Neutrophil (primary cell): ENCODE results near the gene ADGRE1.

Experiments
- H3K27ac ChIP-seq: fragments of 200-600 bp; sonication (generic); 2 replicates; pipeline ENCODE4 v1.5.1; 2016; ENCODE audit warnings: mild to moderate bottlenecking, moderate library complexity
- H3K27me3 ChIP-seq: fragments of 200-600 bp; sonication (generic); 2 replicates; pipeline ENCODE4 v1.6.0; 2016; ENCODE audit warnings: mild to moderate bottlenecking
- H3K36me3 ChIP-seq: fragments of 200-600 bp; sonication (generic); 2 replicates; pipeline ENCODE4 v1.5.1; 2017
- H3K4me1 ChIP-seq, 2 experiments: fragments of 200-600 bp in 1 of 2; sonication (generic) in 1 of 2; 1 replicate in 1 of 2; 2 replicates in 1 of 2; pipeline versions ENCODE4 v1.5.1 to v1.6.1; 2013 to 2016; ENCODE audit warnings: low read depth in 1 of 2, low read length in 1 of 2, mild to moderate bottlenecking in 1 of 2, moderate library complexity in 1 of 2; ENCODE audit not compliant: control insufficient read depth in 1 of 2, insufficient read depth in 1 of 2
- H3K4me3 ChIP-seq, 2 experiments: fragments of 200-600 bp in 1 of 2; sonication (generic) in 1 of 2; 1 replicate in 1 of 2; 2 replicates in 1 of 2; pipeline ENCODE4 v1.5.1; 2013 to 2016; ENCODE audit warnings: low read depth in 1 of 2, low read length in 1 of 2, mild to moderate bottlenecking in 1 of 2, moderate library complexity in 1 of 2
- H3K9me3 ChIP-seq: fragments of 200-600 bp; sonication (generic); 2 replicates; pipeline ENCODE4 v1.5.1; 2016
- TF ChIP-seq, protein P1 (sequence below): fragments of 200-600 bp; sonication (generic); IDR thresholded peaks from 2 replicates; pipeline ENCODE4 v1.5.1; 2016; ENCODE audit warnings: antibody characterized with exemption

ADGRE1 gene

DNA sequence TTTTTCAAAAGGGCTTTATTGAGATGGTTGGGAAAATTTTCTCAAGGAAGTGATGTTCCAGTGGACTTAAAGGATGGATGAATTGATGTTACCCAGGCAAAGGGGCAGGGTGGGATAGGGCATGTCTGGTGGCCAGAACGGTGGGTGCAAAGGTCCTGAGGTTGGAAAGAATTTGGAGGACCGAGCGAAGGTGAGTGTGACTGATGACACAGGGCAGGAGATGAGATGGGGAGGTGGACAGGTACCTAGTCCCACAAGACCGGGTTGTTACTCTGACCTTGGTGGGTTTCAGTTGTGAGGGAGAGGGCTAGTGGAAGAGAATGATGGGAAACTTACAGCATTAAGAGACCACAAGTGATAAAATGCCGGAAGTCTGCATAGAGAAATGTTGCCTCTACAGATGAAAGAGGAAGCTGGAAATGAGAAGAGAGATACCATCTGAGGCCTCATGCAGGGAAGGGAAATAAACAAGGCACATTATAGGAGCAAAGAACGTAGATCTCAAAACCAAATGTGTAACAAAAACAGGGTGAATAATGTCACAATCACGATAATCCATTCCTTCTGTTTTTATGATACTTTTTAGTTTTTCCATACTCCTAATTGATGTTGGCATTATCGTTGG is 4.5 kb downstream of the ADGRE1 start:
- Histone ChIP-seq H3K4me3 (peak overlapping the region; percentile 43 to 53), H3K27me3 (no peaks in the 10 kb centered on the region), H3K27ac (peak overlapping the region; percentile 92), H3K4me1 (peaks cover 74 to 75% of the 10 kb centered on the region in 2 experiments), H3K36me3 (peaks cover 24% of the 10 kb centered on the region), H3K9me3 (no peaks in the 10 kb centered on the region)
- TF ChIP-seq, protein P1, sequence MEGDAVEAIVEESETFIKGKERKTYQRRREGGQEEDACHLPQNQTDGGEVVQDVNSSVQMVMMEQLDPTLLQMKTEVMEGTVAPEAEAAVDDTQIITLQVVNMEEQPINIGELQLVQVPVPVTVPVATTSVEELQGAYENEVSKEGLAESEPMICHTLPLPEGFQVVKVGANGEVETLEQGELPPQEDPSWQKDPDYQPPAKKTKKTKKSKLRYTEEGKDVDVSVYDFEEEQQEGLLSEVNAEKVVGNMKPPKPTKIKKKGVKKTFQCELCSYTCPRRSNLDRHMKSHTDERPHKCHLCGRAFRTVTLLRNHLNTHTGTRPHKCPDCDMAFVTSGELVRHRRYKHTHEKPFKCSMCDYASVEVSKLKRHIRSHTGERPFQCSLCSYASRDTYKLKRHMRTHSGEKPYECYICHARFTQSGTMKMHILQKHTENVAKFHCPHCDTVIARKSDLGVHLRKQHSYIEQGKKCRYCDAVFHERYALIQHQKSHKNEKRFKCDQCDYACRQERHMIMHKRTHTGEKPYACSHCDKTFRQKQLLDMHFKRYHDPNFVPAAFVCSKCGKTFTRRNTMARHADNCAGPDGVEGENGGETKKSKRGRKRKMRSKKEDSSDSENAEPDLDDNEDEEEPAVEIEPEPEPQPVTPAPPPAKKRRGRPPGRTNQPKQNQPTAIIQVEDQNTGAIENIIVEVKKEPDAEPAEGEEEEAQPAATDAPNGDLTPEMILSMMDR, result no peak

DNA sequence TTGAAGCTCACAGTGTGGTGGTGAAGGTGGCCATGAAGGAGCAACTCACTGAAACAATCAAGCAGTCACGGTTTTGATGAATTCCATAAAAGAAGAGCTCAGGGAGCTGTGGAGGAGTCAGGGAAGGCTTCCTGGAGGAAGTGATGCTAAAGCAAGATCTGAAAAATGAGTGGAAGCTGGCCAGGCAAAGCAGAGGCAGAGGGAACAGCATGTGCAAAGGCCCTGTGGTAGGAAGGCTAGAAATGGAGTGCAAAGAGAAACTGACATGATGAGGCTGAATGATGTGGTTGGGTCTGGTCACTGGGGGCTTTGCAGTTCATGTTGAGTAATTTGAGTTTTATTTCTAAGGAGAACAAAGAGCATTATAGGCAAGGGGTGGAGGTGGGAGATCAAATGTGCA is 6.9 kb downstream of the ADGRE1 start:
- Histone ChIP-seq H3K4me1 (peaks cover 49 to 50% of the 10 kb centered on the region in 2 experiments), H3K9me3 (no peaks in the 10 kb centered on the region), H3K4me3 (no peak overlapping the region), H3K27me3 (no peaks in the 10 kb centered on the region), H3K36me3 (peaks cover 48% of the 10 kb centered on the region), H3K27ac (peak overlapping the region; percentile 49)
- TF ChIP-seq, protein P1, result no peak

DNA sequence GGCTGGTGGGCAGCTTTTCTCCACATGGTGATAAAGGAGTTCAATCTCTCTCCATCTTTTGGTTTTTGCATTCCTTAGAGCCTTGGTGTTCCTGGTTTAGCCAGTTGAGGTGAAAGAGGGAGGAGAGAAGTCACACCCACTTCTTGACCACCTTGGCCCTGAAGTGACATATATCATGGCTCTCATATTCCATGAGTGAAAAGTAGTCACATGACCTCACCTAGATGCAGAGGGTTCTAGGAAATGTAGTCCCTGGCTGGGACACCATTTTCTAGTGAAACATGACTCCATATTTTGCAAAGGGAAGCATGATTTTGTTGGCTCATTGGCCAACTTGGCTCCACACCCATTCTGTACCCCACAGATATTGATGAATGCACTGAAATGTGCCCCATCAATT is 16.1 kb downstream of the ADGRE1 start:
- Histone ChIP-seq H3K9me3 (no peaks in the 10 kb centered on the region), H3K4me3 (no peak overlapping the region), H3K4me1 (no peaks in the 10 kb centered on the region), H3K36me3 (peaks cover 96% of the 10 kb centered on the region), H3K27ac (no peak overlapping the region), H3K27me3 (no peaks in the 10 kb centered on the region)
- TF ChIP-seq, protein P1, result no peak

DNA sequence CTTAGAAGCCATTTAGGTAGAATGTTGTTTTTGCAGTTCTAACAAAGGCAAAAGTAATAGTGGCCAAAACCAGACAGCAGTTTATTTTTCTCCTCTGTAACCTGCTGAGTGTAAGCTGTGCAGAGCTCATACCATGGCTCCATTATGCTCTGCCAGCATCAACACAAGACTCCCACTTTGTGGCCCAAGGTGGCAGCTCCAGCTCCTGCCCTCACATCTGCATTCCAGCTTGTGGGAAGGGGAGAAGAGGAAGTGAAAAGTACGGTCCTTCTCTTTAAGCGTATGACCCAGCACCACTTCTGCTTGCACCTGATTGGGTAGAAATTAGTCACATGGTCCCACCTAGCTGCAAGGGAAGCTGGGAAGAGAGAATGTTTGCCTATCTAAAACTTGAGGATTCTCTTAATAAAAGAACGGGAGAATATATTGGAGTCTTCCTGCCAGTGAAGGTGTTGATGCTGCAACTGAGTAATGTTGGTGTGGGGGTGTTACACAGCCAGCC is 19.2 kb downstream of the ADGRE1 start:
- peaks cover 95% of the 10 kb centered on the region for H3K36me3 ChIP-seq
- H3K27ac ChIP-seq, result no peak overlapping the region
- TF ChIP-seq, protein P1, result no peak
- H3K27me3 ChIP-seq, result no peaks in the 10 kb centered on the region
- no peak overlapping the region for H3K4me3 ChIP-seq
- no peaks in the 10 kb centered on the region for H3K4me1 ChIP-seq
- peaks cover 1% of the 10 kb centered on the region for H3K9me3 ChIP-seq

DNA sequence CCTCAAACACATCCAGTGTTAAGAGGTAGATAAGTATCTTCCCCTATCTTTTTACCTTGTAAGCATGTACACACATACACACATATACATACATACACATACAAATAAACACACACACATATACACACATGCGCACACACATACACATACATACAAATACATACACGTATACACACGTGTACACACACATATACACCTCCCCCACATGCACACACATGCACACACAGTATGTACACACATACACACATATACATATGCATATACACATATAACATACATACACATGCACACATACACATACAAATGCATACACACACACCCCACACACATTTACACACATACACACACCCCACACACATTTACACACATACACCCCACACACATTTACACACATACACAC is 24.1 kb downstream of the ADGRE1 start:
- Histone ChIP-seq H3K27me3 (no peaks in the 10 kb centered on the region), H3K27ac (no peak overlapping the region), H3K4me3 (no peak overlapping the region), H3K36me3 (peaks cover 96% of the 10 kb centered on the region), H3K4me1 (no peaks in the 10 kb centered on the region), H3K9me3 (peaks cover 10% of the 10 kb centered on the region)
- TF ChIP-seq, protein P1, result no peak
